IPS-15b (cell line): ENCODE results near the gene REPS1.
"Not testable (repeated sequence)": the region's sequence is repeated elsewhere in the genome, so short reads cannot be mapped to it uniquely, and the experiment has no call there.

Source experiments
- H3K27me3 ChIP-seq: one replicate; pipeline ENCODE4 v1.6.1; 2013; ENCODE audit warnings: low read length; ENCODE audit not compliant: control insufficient read depth, insufficient read depth
- H3K36me3 ChIP-seq: one replicate; pipeline ENCODE4 v1.6.1; 2013; ENCODE audit warnings: low read length; ENCODE audit not compliant: control insufficient read depth, insufficient read depth
- H3K4me1 ChIP-seq: one replicate; pipeline ENCODE4 v1.6.1; 2013; ENCODE audit warnings: mild to moderate bottlenecking, low read length; ENCODE audit not compliant: control insufficient read depth, insufficient read depth
- H3K4me3 ChIP-seq: one replicate; pipeline ENCODE4 v1.5.1; 2013; ENCODE audit warnings: low read depth, low read length
- H3K9ac ChIP-seq: one replicate; pipeline ENCODE4 v1.6.1; 2013; ENCODE audit warnings: low read depth, mild to moderate bottlenecking, low read length
- H3K9me3 ChIP-seq: one replicate; pipeline ENCODE4 v1.6.1; 2013; ENCODE audit warnings: mild to moderate bottlenecking, low read length; ENCODE audit not compliant: control insufficient read depth, insufficient read depth

The REPS1 gene

GRCh38 chr6:138997136-138997535 lies 9.1 kb upstream of the REPS1 start:
- H3K27me3 ChIP-seq: no peaks in the 10 kb centered on the region
- no peaks in the 10 kb centered on the region for H3K36me3 ChIP-seq
- H3K9ac ChIP-seq: no peak overlapping the region
- no peaks in the 10 kb centered on the region for H3K9me3 ChIP-seq
- peaks cover 8% of the 10 kb centered on the region for H3K4me1 ChIP-seq
- no peak overlapping the region for H3K4me3 ChIP-seq

GRCh38 chr6:138996524-138996923 lies 8.5 kb upstream of the REPS1 start:
- H3K9ac ChIP-seq: no peak overlapping the region
- no peak overlapping the region for H3K4me3 ChIP-seq
- no peaks in the 10 kb centered on the region for H3K27me3 ChIP-seq
- H3K36me3 ChIP-seq: no peaks in the 10 kb centered on the region
- H3K9me3 ChIP-seq: no peaks in the 10 kb centered on the region
- H3K4me1 ChIP-seq: peaks cover 8% of the 10 kb centered on the region

GRCh38 chr6:138993410-138993809 lies 5.4 kb upstream of the REPS1 start:
- H3K4me1 ChIP-seq, H3K4me3 ChIP-seq, H3K9me3 ChIP-seq, H3K9ac ChIP-seq, H3K36me3 ChIP-seq, H3K27me3 ChIP-seq: not testable (repeated sequence)

- not testable (repeated sequence) for H3K9ac ChIP-seq, H3K9me3 ChIP-seq, H3K4me3 ChIP-seq, H3K27me3 ChIP-seq, H3K36me3 ChIP-seq, H3K4me1 ChIP-seq
Observed at GRCh38 chr6:138992965-138993364, 4.9 kb upstream of the REPS1 start.

- H3K36me3 ChIP-seq: no peaks in the 10 kb centered on the region
- no peak overlapping the region for H3K9ac ChIP-seq
- H3K4me3 ChIP-seq: no peak overlapping the region
- no peaks in the 10 kb centered on the region for H3K27me3 ChIP-seq
- no peaks in the 10 kb centered on the region for H3K9me3 ChIP-seq
- peaks cover 3% of the 10 kb centered on the region for H3K4me1 ChIP-seq
Observed at GRCh38 chr6:138991206-138991605, 3.2 kb upstream of the REPS1 start.

- Histone ChIP-seq H3K4me1 (peaks cover 16% of the 10 kb centered on the region), H3K36me3 (no peaks in the 10 kb centered on the region), H3K9ac (no peak overlapping the region), H3K4me3 (no peak overlapping the region), H3K9me3 (no peaks in the 10 kb centered on the region), H3K27me3 (no peaks in the 10 kb centered on the region)
Observed at GRCh38 chr6:138989098-138989983, 1.3 kb upstream of the REPS1 start.

- H3K9ac ChIP-seq: no peak overlapping the region
- H3K36me3 ChIP-seq: no peaks in the 10 kb centered on the region
- H3K9me3 ChIP-seq: no peaks in the 10 kb centered on the region
- H3K27me3 ChIP-seq: no peaks in the 10 kb centered on the region
- peaks cover 13% of the 10 kb centered on the region for H3K4me1 ChIP-seq
- H3K4me3 ChIP-seq: peak overlapping the region; percentile 24
Observed at GRCh38 chr6:138988469-138988834, 399 bp upstream of the REPS1 start.

- Histone ChIP-seq H3K9me3 (no peaks in the 10 kb centered on the region), H3K4me3 (peak overlapping the region; percentile 71), H3K27me3 (no peaks in the 10 kb centered on the region), H3K36me3 (no peaks in the 10 kb centered on the region), H3K9ac (peak overlapping the region; percentile 81), H3K4me1 (peaks cover 13% of the 10 kb centered on the region)
Observed at GRCh38 chr6:138987080-138987642, 892 bp downstream of the REPS1 start.

GRCh38 chr6:138986578-138986977 lies 1.5 kb downstream of the REPS1 start:
- no peaks in the 10 kb centered on the region for H3K9me3 ChIP-seq
- H3K4me3 ChIP-seq: peak overlapping the region; percentile 71
- no peaks in the 10 kb centered on the region for H3K36me3 ChIP-seq
- no peaks in the 10 kb centered on the region for H3K27me3 ChIP-seq
- H3K9ac ChIP-seq: peak overlapping the region; percentile 81
- H3K4me1 ChIP-seq: peaks cover 13% of the 10 kb centered on the region

GRCh38 chr6:138981416-138981815 lies 6.6 kb downstream of the REPS1 start:
- Histone ChIP-seq H3K36me3 (no peaks in the 10 kb centered on the region), H3K4me3 (no peak overlapping the region), H3K4me1 (peaks cover 26% of the 10 kb centered on the region), H3K9me3 (no peaks in the 10 kb centered on the region), H3K9ac (no peak overlapping the region), H3K27me3 (no peaks in the 10 kb centered on the region)

- H3K27me3 ChIP-seq: no peaks in the 10 kb centered on the region
- no peaks in the 10 kb centered on the region for H3K9me3 ChIP-seq
- H3K4me1 ChIP-seq: peaks cover 24% of the 10 kb centered on the region
- H3K4me3 ChIP-seq: no peak overlapping the region
- H3K36me3 ChIP-seq: no peaks in the 10 kb centered on the region
- no peak overlapping the region for H3K9ac ChIP-seq
Observed at GRCh38 chr6:138979813-138980668, 8.0 kb downstream of the REPS1 start.
